Stimulated activated CD8-positive, alpha-beta memory T cell treated with anti-CD3 and anti-CD28 coated beads, Interleukin-12 subunit alpha, Interleukin-12 subunit beta, amount 100 ng/mL, for 24 hours (primary cell): Measurements from ENCODE around the gene ANO1.

Source experiments
- DNase-seq: peaks from one replicate; pipeline ENCODE4 v3.0.0-alpha.2; 2020; ENCODE audit errors: extremely low read depth

Gene ANO1

DNA sequence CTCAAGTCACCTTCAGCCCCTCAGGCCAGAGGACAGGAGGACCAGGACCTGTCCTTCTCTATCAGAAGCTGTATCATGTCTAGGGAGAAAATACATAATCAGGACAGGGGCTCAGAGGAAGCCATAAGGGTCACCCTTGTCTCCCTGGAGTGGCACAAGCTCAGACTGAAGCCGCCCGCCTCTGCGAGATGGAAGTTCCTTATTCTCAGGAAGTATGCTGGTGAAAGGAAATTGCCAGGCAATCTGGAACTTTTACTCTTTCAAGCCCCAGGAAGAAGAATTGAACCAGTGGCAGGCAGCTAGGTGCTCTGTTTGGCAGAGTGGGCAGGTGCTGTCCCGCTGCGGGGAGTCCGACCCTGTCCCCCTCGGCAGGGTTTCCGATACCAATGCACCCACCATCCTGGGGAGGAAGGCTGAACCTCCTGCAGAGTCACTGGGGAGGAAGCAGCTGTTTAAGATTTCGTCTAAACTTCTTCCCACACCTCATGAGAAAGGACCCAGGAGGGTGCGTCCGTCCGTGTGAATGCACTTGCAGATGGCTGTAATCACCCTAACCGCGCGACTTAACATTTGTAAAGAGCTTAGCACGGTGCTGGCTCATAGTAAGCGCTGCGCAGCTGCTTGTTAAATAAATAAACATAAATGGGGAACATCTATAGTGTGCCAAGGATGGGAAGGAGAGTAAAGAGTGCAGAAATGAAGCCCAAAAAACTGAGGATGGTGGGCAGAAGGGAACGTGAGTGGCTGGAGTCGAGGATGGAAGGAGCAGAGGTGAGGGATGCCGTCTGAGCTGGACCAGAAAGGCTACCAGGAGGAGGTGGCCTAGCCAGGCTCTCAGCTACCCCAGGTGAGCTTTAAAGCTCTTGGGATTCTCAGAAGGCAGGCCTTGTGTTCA, 5.0 kb upstream of the ANO1 start:
- no peak for DNase-seq

DNA sequence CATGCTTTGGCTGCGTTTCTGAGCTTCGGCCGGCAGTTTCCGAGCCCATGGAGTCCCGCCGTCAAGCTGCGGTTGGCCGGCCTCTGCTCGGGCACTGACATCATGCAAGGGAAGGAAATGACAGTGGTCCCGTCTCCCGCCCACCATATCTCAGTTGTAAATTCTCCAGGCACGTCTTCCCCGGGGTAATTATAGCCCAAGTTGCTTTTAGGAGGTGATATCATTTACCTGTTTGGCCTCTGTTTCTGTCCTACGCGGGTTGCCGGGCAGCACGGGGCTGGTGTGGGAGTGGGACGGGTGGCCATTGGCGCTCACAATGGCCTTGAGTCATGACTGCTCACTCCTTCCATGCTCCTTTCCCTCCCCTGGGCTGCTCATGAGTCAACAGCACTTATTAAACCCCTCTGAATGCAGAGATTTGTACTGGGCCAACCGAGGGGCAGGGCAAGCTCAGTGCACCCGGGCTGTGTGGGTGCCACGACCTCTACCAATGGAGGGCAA, 4.2 kb upstream of the ANO1 start:
- DNase-seq, result no peak

DNA sequence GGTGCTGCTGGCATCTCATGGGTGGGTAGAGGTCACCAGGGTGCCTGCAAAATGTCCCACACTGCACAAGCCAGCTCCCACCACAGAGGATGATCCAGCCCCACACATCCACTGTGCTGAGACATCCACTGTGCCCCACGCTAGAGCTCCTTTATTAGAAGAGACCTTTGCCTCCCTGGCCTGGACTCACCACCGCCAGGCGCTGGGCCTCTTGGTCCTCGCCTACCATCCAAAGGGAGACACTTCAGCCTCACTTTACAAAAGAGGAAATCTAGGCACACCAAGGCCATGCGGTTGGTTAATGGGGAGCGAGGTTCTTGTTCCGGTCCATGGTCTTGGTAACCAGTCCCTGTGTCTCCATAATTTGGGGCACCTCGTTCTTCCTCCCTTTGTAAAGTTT, 3.4 kb upstream of the ANO1 start:
- no peak for DNase-seq

DNA sequence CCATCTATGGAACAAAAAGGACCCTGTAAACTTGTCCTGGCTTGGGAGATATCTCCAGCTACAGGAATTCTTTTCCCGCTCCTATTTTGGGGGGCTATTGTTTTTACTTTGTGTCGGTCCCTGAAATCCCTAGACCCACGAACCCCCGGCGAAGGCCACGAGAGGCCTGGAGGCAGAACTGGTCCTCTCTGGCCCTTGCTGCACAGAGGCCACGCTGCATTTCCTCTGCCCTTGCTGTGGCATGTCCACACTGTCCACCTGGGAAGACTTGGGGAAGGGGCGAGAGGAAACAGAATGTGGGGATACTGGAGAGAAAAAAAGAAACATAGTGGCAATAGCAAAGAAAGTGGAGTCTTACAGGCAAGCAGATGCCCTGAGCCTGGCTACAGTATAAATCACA, 2.3 kb upstream of the ANO1 start:
- no peak for DNase-seq

DNA sequence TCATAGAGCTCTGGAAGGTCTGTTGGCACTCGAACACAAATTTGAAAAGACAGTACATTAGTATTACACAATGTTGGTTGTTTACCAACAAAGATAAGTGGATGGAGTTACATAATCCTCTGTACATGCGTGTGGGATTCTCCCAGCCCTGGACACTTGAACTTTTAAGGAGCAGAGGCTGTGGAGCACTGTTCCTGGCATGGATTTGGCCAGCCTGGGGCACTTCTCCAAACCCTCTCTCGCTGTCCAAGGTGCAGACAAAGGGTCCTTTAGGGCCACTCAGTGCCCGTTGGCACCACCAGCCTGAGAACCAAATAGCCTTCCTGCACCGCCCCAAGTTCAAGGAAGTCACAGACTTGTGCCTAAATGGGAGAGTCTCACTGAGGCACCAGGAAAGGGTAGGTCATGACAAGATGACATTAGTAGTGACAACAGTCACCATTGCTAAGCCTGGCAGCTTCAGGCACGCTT, 1.6 kb upstream of the ANO1 start:
- DNase-seq, result no peak

DNA sequence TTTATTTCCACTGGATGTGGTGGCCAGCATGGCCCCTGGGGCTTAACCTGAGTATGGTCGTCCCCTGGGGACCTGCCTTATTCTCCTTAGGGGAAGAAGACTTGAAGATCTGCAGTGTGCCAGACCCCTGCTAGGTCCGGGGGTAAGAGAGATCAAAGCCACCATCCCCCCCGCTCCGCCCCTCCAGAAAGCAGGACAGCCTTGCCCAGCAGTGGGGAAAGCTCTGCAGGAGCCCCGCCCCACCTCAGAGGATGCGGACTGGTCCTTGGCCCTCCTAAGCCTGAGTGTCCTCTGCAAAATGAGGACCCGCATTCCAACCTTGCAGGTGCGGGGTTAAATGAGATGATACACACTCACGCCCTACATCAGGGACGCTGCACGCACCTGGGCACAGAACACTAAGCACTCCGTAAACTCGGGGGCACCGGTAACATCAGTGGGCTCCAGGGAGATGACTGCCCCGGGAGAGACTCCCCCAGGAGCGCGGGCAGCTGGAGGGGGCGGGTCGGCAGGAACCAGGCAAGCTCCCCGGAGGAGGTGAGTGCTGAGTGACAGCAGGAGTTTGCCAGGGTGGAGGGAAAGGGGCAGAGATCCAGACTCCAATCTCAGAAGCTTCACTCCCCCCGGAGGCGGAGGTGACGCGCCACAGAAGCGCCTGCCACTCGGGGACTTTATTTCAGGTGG, 564 bp upstream of the ANO1 start:
- DNase-seq, result no peak

DNA sequence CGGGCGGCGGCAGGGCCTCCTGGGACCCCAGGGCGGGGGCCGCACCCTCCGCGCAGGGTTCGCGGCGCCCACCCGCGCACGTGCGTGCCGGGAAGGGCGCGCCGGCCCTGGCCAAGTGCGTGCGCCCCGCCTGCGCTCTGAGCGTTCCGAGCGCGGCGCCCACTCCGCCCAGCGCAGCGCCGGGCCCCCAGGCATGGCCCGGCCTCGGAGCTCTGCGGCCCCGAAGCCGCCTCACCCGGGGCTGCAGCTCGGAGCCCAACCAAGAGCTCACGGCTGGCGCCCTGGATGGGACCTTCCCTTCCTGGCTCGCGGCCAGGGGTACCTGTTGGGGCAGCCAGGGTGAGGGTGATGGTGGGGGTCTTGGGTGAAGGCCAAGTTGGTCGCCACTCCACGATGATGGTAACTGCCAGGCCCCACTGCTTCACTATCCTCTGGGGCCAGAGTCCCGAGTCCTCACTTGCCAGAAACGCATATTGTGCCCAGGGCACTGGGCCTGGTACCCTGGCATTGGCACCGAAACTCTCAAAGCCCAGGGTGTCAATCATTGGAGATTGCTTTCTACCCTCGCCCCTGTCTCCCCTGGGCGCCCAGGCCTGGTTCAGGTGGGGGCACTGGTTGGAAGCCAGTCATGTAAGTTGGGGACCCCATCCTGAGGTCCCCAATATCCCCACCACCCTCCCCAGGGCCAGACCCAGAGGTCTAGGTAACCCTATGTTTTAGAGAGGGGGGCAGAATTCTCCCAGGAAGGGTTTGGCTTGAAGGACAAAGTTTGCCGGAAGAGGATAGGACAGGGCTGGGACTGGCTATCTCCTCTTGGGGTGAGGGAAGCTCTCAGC, 882 bp downstream of the ANO1 start:
- DNase-seq, result no peak

DNA sequence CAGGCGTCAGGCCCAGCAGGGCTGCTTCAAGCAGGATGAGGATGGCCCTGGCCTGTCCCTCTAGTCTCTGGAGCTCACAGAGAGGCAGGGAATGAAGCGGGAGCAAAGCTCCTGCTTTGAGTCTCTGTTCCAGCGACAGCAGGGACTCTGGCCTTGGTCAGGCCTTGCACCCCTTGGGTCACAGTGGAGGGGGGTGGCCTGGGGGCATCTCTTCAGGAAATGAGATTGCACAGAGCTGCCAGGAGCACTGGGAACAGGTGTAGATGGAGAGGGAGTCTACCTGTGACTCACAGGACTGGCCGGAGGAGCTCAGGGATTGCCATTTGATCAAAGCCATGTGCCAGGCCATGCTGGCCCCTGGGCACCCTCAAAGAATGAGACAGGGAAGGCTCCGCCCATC, 1.6 kb downstream of the ANO1 start:
- no peak for DNase-seq

DNA sequence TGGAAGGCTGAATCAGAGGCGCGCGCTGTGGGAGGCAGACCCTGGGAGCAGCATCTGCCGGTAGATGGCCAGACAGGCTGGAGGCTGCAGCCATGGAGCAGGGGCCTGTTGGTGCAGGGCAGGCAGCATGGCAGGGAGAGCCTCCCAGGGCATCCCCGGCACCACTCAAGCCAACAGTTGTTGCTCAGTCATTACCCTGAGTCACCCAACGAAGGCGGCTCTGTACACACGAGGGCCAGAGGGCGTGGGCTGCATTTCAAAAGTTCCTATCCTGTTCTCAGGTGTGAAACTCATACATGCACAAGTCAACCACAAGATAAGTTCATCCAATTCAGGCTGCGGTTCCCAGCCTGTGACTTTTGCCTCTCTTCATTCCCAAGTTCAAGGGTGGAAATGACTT, 2.6 kb downstream of the ANO1 start:
- DNase-seq, result no peak

DNA sequence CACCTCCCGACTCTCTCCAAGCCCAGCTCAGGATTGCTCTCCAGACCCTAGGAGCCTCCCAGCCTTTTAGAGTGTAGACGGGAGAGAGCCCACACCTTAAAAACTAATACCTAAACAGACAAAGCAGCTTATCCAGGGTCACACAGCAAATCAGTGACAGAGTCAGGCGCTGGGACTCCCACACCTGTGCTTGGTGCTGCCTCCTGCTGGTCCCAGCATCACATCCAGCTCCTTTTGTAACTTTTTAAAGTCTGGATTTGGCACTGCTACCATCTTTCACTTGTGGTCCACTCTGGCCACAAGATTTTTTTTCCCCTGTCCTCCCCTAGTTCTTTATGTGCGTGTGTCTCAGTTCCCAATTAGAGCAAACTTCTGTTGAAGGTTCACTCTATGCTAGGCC, 4.7 kb downstream of the ANO1 start:
- DNase-seq, result no peak

DNA sequence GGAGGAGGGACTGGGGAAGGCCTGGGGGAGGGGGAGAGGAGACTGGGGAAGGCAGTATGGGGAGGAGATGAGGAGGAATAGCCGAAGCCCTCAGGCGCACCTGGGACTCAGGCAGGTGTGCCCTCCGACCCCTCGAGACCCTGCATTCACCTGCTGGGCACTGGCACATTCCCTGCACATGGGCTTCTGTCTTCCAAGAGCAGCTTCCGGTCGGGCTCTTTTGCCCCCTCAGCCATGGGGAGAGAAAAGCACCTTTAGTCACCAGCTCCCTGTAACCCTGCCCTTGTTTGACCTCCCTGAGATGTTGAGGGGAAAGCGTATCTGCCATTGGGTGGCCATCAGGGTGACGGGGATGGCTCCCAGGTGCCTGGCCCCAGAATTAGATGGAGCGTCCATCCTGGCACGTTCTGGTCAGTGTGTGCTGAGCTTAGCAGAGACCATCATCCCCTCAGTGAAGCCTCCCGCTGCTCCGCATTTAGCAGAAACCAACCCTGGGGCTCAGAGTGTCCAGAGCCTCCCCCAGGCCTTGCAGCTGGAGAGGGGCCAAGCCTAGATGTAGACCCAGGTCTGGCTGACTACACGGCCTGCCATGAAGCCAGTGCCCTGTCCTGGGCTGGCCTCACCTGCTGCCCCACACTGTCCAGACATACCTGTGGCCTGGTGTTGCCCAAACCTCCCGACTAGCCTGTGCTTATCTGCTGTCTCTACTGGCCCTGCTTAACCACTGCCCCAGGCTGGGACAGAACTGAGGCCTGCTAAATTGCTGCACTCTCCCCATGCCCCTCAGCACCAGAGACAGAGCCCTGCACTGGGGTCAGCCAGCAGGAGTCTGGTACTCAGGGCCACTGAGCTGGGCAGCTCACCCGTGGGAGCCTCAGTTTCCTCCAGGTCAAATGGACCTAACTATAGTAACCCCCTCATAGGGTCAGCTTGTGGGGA, 6.2 kb downstream of the ANO1 start:
- DNase-seq, result no peak

DNA sequence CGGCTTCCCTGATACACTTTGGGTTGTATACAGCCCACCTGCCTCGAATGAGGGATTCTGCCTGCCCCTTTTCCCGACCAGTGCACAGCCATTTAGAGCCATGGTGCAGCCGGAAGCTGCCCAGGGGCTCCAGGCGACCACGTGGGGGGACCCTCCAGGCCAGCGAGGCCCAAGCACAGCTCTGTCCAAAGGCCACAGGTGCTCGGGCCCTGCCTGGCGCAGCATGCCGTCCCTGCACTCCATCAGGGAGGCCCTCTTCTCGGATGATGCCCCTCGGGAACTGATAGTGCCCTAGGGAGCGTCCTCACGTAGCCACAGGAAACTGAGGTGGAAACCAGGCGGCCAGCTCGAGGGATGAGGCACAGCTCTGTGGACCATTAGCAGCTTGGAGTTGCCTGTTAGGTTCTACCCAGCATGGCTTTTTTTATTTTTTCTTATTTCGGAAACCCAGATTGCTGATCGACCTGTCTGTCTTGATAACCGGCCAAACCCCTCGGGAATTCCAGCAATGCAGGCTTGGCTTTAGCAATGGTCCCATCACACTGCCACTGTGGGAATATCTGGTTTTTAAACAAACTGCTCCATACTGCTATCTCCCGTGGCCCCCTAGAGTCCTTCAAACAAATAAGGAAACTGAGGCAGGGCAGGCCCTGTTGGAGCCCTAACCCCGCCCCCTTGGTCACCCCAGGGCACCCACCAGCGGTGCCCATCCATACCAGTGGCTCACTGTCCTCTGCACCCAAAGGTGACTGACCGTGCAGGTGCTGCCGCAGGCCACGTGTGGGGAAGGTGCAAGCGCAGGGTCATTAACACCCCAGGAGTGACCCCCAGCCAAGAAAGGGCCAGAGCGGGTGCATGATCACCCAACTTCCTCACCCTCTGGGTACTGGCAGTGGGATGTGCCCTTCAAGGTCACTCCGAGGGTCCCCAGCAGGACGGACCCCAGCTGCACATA, 8.0 kb downstream of the ANO1 start:
- DNase-seq, result no peak

DNA sequence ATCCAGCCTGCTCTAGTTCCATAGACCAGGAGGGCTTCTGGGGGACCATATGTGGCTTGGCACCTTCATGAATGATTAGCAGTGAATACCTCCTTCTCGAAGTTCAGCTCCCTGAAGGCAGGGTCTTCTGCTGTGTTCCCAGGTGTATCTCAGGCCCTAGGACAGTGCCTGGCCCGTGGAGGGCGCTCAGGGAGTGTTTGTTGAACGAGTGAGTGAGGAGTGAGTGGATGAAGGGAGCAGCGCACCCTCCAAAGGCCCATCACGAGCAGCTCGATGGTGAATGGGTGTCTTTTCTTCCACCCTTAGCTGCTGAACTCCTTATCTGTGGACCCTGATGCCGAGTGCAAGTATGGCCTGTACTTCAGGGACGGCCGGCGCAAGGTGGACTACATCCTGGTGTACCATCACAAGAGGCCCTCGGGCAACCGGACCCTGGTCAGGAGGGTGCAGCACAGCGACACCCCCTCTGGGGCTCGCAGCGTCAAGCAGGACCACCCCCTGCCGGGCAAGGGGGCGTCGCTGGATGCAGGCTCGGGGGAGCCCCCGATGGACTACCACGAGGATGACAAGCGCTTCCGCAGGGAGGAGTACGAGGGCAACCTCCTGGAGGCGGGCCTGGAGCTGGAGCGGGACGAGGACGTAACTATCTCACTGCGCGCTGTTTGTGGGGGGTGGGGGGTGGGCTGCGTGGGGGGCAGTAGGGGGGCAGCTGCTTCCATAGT, 9.5 kb downstream of the ANO1 start:
- no peak for DNase-seq

DNA sequence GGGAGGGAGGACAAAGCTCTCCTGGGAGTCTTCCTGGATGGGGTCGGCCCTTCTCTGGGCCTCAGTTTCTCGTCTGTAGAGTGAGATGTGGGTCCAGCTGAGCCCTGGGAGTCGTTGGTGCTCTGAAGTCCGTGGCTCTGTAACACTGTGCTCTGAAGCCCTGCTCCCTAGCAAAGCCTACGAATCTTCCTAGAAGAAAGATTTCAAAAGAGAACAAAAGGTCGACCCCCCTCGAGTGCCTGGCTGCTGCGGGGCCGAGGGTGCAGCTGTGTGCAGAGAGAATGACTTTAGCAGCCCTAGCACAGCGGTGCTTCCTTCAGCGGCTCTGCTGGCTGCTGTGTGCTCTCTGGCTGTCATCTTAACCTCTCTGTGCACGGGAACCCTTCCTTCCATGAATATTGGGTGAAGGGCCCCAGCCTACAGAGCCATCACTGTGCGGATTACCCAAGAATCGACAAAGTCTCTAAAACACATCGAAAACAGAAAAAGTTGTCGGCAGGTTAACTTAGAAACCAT, 10.7 kb downstream of the ANO1 start:
- no peak for DNase-seq

DNA sequence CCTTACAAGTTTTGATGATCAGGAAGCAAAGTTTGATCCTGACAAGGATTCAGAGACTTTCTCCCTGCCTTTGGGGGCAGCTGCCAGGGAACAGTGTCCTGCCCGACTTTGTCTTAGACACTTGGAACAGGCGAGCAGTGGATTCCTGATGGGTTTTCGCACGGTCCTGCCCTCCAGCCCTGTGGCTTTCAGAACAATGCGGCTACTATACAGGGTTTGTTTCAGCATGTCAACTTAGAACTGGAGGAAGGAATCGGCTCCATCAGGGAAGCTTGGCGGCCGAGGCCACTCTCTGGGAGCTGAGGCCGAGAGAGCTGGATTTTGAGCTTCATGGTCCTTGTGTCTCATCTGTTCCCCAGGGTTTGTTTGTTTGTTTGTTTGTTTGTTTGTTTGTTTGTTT, 11.5 kb downstream of the ANO1 start:
- DNase-seq, result no peak

DNA sequence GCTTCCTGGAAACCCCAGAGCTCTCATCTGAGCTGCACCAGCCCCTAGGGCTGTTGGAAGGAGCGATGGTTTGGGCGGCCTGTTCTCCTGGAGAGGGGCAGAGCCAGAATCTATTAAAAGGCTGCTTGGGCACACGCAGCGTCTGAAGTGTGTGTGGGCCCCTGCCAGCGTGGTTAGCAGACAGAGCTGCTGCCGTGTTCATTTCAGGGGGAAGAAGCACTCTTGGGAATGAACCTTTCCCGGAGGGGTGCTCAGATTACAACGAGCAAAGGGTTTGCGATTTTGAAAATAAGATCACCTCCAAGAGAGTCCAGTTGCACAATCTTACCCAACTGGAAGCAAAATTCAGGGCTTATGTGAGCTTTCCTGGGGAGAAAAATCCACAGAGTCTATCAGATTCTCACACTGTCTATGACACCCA, 12.9 kb downstream of the ANO1 start:
- no peak for DNase-seq

DNA sequence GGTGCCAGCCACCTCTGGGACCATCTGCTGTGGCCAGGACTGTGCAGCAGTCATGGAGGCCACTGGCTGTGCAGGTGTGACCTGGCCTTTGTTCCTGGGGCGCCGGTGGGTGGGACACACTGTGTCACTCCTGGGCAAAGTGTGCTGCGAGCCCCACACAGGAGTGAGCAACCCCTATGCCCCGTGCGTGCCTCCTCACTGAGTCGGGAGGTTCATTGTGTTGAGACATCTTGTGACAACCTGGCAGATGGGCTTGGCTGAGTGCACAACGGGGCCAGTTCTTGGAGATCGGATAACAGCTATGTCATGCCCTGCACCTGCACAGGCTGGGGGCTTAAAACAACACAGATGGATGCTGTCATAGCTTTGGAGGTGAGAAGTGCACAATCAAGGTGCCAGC, 13.5 kb downstream of the ANO1 start:
- DNase-seq, result no peak

DNA sequence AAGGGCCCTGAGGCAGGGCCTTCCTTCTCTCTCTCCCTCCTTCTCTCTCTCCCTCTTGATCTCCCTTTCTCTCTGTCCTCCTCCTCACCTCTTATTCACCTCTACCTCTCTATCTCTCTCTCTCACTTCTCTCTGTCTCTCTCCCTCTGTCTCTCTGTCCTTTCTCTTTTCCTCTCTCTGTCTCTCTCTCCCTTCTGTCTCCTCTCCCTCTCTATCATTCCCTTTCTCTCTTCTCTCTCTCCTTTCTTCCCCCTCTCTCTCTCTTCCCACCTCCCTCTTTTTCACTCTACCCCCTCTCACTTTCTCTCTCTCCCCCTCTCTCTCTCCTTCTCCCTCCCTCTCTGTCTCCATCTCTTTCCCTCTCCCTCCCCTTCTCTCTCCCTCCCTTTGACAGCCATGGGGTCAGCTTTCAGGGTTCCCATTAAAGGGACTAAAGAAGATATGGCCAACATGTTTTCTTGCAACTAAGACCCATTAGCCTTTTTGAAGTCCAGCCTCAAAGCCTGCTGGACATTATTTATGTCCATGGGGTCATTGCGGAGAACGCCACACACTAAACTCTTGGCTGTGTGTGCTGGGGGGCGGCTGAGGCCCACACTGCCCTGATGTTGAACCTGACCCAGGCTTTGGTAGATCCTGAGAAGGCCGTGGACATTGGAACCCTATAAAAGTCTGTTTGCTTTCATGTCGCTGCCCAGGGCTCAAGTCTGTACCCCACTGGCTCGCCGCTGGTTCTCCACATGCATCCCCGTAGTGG, 15.0 kb downstream of the ANO1 start:
- DNase-seq, result no peak
